SU-DHL-6 (cell line): ENCODE results near the gene HARS1.
"Not testable (repeated sequence)": the region's sequence is repeated elsewhere in the genome, so short reads cannot be mapped to it uniquely, and the experiment has no call there.

Experiments
- H2AFZ ChIP-seq: fragments of 200-600 bp; sonication (generic); 2 replicates; pipeline ENCODE4 v1.6.1; 2014; ENCODE audit warnings: low read depth, mild to moderate bottlenecking, moderate library complexity, mixed read lengths, antibody characterized with exemption, low read length; ENCODE audit not compliant: severe bottlenecking
- H3F3A ChIP-seq: fragments of 200-600 bp; shearing (Covaris generic); 2 replicates; pipeline ENCODE4 v1.6.0; 2016; ENCODE audit warnings: antibody characterized with exemption, mild to moderate bottlenecking; ENCODE audit not compliant: insufficient read depth
- H3K27ac ChIP-seq: fragments of 200-600 bp; sonication (generic); 2 replicates; pipeline ENCODE4 v1.5.1; 2016; ENCODE audit warnings: low read depth, mild to moderate bottlenecking, low read length, moderate library complexity, mixed read lengths
- H3K27me3 ChIP-seq: fragments of 200-600 bp; sonication (generic), shearing (Covaris generic); 2 replicates; pipeline ENCODE4 v1.6.0; 2014; ENCODE audit warnings: mild to moderate bottlenecking, low read length
- H3K36me3 ChIP-seq: fragments of 200-600 bp; sonication (generic); 2 replicates; pipeline ENCODE4 v1.6.1; 2014; ENCODE audit warnings: mild to moderate bottlenecking, low read length, mixed read lengths
- H3K4me2 ChIP-seq: fragments of 300-600, 200-600 bp; shearing (Covaris generic), sonication (generic); 2 replicates; pipeline ENCODE4 v1.6.0; 2014; ENCODE audit warnings: low read length, low read depth, mild to moderate bottlenecking; ENCODE audit not compliant: poor library complexity, severe bottlenecking
- H3K4me3 ChIP-seq: fragments of 200-600 bp; sonication (generic); 2 replicates; pipeline ENCODE4 v1.5.1; 2014; ENCODE audit warnings: antibody characterized with exemption, low read length, mild to moderate bottlenecking, mixed read lengths; ENCODE audit not compliant: insufficient read depth, poor library complexity, severe bottlenecking
- H3K79me2 ChIP-seq: fragments of 200-600 bp; sonication (generic); 2 replicates; pipeline ENCODE4 v1.6.1; 2014; ENCODE audit warnings: mild to moderate bottlenecking, low read length, moderate library complexity; ENCODE audit not compliant: insufficient read depth
- H3K9ac ChIP-seq: fragments of 200-600 bp; sonication (generic); 2 replicates; pipeline ENCODE4 v1.7.0; 2014; ENCODE audit warnings: mild to moderate bottlenecking, low read length
- H3K9me2 ChIP-seq: fragments of 200-600 bp; sonication (generic); replicated peaks from 2 replicates; pipeline ENCODE4 v1.6.1; 2014; ENCODE audit warnings: low read length; ENCODE audit not compliant: insufficient read depth
- H3K9me3 ChIP-seq: fragments of 200-600 bp; sonication (generic); 2 replicates; pipeline ENCODE4 v1.6.1; 2014; ENCODE audit warnings: low read length, mixed read lengths; ENCODE audit not compliant: insufficient read depth
- H4K20me1 ChIP-seq: fragments of 200-600 bp; sonication (generic); 2 replicates; pipeline ENCODE4 v1.6.1; 2014; ENCODE audit warnings: low read depth, mild to moderate bottlenecking, antibody characterized with exemption, low read length, moderate library complexity, mixed read lengths
- EZH2phosphoT487 ChIP-seq: fragments of 200-600 bp; sonication (generic), shearing (Covaris generic); conservative IDR thresholded peaks from 2 replicates; pipeline ENCODE4 v1.6.1; 2018; ENCODE audit warnings: mild to moderate bottlenecking, antibody characterized with exemption, low read length, moderate library complexity, mixed read lengths
- TF ChIP-seq, protein P1 (sequence below): fragments of 200-600 bp; sonication (generic); IDR thresholded peaks from one replicate; pipeline ENCODE4 v1.5.1; 2017; ENCODE audit warnings: antibody characterized with exemption, mild to moderate bottlenecking, low read length, moderate library complexity; ENCODE audit not compliant: insufficient read depth, poor library complexity, severe bottlenecking

Gene HARS1

DNA sequence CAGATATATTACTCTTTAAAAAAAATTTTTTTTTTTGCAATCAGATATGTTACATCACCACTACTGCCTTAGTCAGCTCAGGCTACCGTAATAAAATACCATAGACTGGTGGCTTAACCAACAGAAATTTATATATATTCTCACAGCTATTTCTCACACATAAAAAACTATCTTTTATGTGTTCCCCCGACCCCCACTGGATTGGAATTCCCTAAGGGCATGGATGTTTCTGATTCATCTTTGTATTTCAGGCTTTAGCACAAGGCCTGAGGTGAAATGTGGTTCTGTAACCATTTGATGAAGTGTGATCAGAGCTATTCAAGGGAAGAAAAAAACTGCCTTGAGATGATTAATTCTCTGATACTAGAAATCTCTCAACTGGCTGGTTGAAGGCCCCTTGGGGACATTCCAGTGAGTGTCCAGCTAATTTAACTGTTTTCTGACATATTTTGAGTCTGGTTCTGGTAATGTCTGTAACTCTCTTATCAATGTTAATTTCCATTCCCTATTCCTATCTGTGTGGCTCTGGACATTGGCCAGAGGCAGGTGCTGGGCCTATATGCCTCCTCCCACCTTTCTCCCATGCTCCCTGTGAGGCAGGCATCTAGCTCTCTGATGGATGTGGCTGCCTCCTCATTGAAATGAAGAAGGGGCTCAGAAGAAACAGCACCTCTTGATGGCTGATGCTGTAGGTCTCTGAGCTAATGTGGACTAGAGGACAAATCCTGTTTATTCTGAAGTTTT, 60.7 kb downstream of the HARS1 start:
- no peak for TF ChIP-seq EZH2phosphoT487
- TF ChIP-seq, protein P1, sequence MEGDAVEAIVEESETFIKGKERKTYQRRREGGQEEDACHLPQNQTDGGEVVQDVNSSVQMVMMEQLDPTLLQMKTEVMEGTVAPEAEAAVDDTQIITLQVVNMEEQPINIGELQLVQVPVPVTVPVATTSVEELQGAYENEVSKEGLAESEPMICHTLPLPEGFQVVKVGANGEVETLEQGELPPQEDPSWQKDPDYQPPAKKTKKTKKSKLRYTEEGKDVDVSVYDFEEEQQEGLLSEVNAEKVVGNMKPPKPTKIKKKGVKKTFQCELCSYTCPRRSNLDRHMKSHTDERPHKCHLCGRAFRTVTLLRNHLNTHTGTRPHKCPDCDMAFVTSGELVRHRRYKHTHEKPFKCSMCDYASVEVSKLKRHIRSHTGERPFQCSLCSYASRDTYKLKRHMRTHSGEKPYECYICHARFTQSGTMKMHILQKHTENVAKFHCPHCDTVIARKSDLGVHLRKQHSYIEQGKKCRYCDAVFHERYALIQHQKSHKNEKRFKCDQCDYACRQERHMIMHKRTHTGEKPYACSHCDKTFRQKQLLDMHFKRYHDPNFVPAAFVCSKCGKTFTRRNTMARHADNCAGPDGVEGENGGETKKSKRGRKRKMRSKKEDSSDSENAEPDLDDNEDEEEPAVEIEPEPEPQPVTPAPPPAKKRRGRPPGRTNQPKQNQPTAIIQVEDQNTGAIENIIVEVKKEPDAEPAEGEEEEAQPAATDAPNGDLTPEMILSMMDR = no peak
- Histone ChIP-seq H3K27me3 (no peaks in the 10 kb centered on the region), H3K4me2 (no peak overlapping the region), H3K9ac (no peak overlapping the region), H3K79me2 (no peaks in the 10 kb centered on the region), H3K4me3 (no peak overlapping the region), H4K20me1 (no peaks in the 10 kb centered on the region), H3K27ac (no peak overlapping the region), H3K9me3 (peaks cover 15% of the 10 kb centered on the region; the same call in 1 of the 2 replicates), H3K9me2 (no peaks in the 10 kb centered on the region), H3F3A (0 out of 2 replicates have a peak, but pooled peaks cover 5% of the 10 kb centered on the region), H3K36me3 (no peaks in the 10 kb centered on the region), H2AFZ (no peak overlapping the region)

DNA sequence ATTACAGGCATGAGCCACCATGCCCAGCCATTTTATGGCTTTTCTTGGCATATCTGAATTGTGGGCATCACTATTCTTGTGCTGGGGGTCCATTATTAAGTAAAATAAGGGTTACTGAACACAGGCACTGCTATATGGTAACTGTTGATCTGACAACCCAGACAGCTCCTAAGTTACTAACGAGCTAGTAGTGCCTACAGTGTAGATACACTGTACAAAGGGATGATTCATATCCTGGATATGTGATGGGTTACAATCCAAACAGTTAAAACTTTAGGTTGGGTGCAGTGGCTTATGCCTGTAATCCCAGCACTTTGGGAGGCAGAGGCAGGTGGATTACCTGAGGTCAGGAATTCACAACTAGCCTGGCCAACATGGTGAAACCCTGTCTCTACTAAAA, 62.5 kb downstream of the HARS1 start:
- TF ChIP-seq EZH2phosphoT487 = no peak
- TF ChIP-seq, protein P1 = no peak
- Histone ChIP-seq H3K4me3 (no peak overlapping the region), H3K9ac (no peak overlapping the region), H4K20me1 (no peaks in the 10 kb centered on the region), H3K36me3 (no peaks in the 10 kb centered on the region), H3K27ac (no peak overlapping the region), H3K27me3 (no peaks in the 10 kb centered on the region), H3K9me2 (no peaks in the 10 kb centered on the region), H3K4me2 (no peak overlapping the region), H3K9me3 (peaks cover 15% of the 10 kb centered on the region; the same call in 1 of the 2 replicates), H3K79me2 (no peaks in the 10 kb centered on the region), H2AFZ (no peak overlapping the region), H3F3A (no peaks in the 10 kb centered on the region)

DNA sequence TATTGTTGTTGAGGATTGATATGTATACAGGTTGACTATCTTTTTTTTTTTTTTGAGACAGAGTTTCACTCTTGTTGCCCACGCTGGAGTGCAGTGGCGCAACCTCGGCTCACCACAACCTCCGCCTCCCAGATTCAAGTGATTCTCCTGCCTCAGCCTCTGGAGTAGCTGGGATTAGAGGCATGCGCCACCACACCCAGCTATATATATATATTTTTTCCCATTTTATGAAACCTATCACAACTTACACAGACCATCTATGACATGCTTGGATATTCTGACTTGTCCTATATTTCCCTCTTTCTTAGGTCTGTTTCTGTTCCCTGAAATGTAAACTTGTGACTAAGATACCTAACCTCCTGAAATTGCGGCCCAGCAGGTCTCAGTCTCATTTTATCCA, 63.2 kb downstream of the HARS1 start:
- Histone ChIP-seq H3K9me3 (peaks cover 15% of the 10 kb centered on the region; the same call in 1 of the 2 replicates), H3K9ac (no peak overlapping the region), H2AFZ (no peak overlapping the region), H3K36me3 (no peaks in the 10 kb centered on the region), H3K27ac (no peak overlapping the region), H4K20me1 (no peaks in the 10 kb centered on the region), H3K4me3 (no peak overlapping the region), H3F3A (no peaks in the 10 kb centered on the region), H3K9me2 (no peaks in the 10 kb centered on the region), H3K79me2 (no peaks in the 10 kb centered on the region), H3K27me3 (no peaks in the 10 kb centered on the region), H3K4me2 (no peak overlapping the region)
- no peak for TF ChIP-seq EZH2phosphoT487
- TF ChIP-seq, protein P1 = no peak

DNA sequence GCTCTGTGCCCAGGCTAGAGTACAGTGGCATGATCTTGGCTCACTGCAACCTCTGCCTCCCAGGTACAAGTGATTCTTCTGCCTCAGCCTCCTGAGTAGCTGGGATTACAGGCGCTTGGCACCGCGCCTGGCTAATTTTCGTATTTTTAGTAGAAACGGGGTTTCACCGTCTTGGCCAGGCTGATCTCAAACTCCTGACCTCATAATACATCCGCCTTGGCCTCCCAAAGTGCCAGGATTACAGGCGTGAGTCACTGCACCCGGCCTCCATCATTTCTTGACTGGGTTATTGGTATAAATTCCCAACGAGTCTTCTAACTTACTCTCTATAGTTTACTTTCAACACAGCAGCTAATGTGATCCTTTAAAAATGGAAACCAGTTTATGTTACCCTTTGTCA, 66.3 kb downstream of the HARS1 start:
- not testable (repeated sequence) for H2AFZ ChIP-seq, H3K4me2 ChIP-seq

More for the DNA sequence above, 66.3 kb downstream of the HARS1 start:
- not testable (repeated sequence) for H3K36me3 ChIP-seq, H3K9ac ChIP-seq, H3K27me3 ChIP-seq, H3K79me2 ChIP-seq, H4K20me1 ChIP-seq, H3K27ac ChIP-seq, H3K9me2 ChIP-seq, H3F3A ChIP-seq, H3K4me3 ChIP-seq
- peaks cover 15% of the 10 kb centered on the region; the same call in 1 of the 2 replicates for H3K9me3 ChIP-seq
